ENCODE measurements around the gene SERPINB12.

GRCh38 chr18:63586431-63586830, 44.3 kb downstream of the SERPINB12 start:
- TF ChIP-seq CTCF (IDR thresholded peaks at IDR 0.05) (no peak), POLR2A (IDR thresholded peaks at IDR 0.05) (no peak)
